ENCODE data around the gene FKBP5. TPM values are rescaled to one million over a fixed set of nuclear protein-coding genes. Genes with fewer than 3 reads are reported as not detected.
A peak's percentile ranks its signal among the peaks of the same experiment; 100 is the strongest.

Gene FKBP5
- total and polyA plus RNA-seq, 2 donors (not counting 3 experiments of a cell fraction or from before 2014, with no cell fraction given): 16.7 to 56.8 TPM

GRCh38 chr6:35668744-35669450 lies 19.8 kb downstream of the FKBP5 start:
- peaks cover 66% of the 10 kb centered on the region for H3K79me2 ChIP-seq (ENCODE audit: control insufficient read depth, insufficient read depth, low read length)
- H3K9ac ChIP-seq (replicated peaks; ENCODE audit: extremely low read depth, insufficient read depth, low read length): peak overlapping the region; percentile 95
- DNase-seq (ENCODE audit: low read depth, low spot score): no peak
- H3K27me3 ChIP-seq (ENCODE audit: control insufficient read depth in 2 of 2, insufficient read depth in 2 of 2, low read length in 2 of 2): no peaks in the 10 kb centered on the region
- peak overlapping the region; percentile 92 for H3K4me2 ChIP-seq (ENCODE audit: insufficient read depth, low read length)
- H3K36me3 ChIP-seq (ENCODE audit: control insufficient read depth in 2 of 2, extremely low read depth in 1 of 2, insufficient read depth in 2 of 2, low read length in 2 of 2): no peaks in the 10 kb centered on the region
- no peaks in the 10 kb centered on the region for H3K9me3 ChIP-seq (replicated peaks; ENCODE audit: control insufficient read depth, insufficient read depth, low read length)
- H3K4me3 ChIP-seq (replicated peaks in 1 of 3; ENCODE audit: insufficient read depth in 1 of 3, low read depth in 1 of 3, low read length in 3 of 3): peak overlapping the region in 2 of 3 experiments; percentile 2 to 51
- CTCF ChIA-PET: interaction anchor here (0.9 to 3.3 kb wide), 16 partner anchors 9 to 146 kb away, joined by 3 to 20 read pairs (median 4); partner anchors contain the start of gene ARMC12
- no peak for FAIRE-seq
- POLR2A ChIA-PET: interaction anchor here (0.5 kb wide), 1 partner anchor 78 kb away, joined by 3 read pairs; no protein-coding TSS in a partner anchor
- peak overlapping the region; percentile 95 for H3K27ac ChIP-seq (ENCODE audit: insufficient read depth, low read depth, low read length)
- peaks cover 57% of the 10 kb centered on the region for H3K4me1 ChIP-seq (ENCODE audit: control insufficient read depth, extremely low read depth, insufficient read depth, low read length)
- TF ChIP-seq FOS (IDR thresholded peaks at IDR 0.05; ENCODE audit: borderline replicate concordance, insufficient read depth, low read length) (peak; percentile 57), JUN (IDR thresholded peaks at IDR 0.05; ENCODE audit: borderline replicate concordance, insufficient read depth, insufficient read length, low read depth) (peak; percentile 45)
- TF ChIP-seq, protein P1, sequence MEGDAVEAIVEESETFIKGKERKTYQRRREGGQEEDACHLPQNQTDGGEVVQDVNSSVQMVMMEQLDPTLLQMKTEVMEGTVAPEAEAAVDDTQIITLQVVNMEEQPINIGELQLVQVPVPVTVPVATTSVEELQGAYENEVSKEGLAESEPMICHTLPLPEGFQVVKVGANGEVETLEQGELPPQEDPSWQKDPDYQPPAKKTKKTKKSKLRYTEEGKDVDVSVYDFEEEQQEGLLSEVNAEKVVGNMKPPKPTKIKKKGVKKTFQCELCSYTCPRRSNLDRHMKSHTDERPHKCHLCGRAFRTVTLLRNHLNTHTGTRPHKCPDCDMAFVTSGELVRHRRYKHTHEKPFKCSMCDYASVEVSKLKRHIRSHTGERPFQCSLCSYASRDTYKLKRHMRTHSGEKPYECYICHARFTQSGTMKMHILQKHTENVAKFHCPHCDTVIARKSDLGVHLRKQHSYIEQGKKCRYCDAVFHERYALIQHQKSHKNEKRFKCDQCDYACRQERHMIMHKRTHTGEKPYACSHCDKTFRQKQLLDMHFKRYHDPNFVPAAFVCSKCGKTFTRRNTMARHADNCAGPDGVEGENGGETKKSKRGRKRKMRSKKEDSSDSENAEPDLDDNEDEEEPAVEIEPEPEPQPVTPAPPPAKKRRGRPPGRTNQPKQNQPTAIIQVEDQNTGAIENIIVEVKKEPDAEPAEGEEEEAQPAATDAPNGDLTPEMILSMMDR (IDR thresholded peaks at IDR 0.05; ENCODE audit: extremely low read depth in 1 of 2, insufficient read depth in 1 of 2, low read depth in 1 of 2, low read length in 2 of 2): no peak
- H3K9me1 ChIP-seq (replicated peaks; ENCODE audit: control insufficient read depth, extremely low read depth, insufficient read depth, low read length): no peaks in the 10 kb centered on the region
- H4K20me1 ChIP-seq (replicated peaks; ENCODE audit: control insufficient read depth, extremely low read depth, insufficient read depth, low read length): no peaks in the 10 kb centered on the region
- no peak overlapping the region for H2AFZ ChIP-seq (ENCODE audit: low read depth, low read length)
- intact Hi-C loops (cut with micrococcal nuclease): loop anchor here (1.0 to 5.0 kb wide), 6 partner anchors 16 to 682 kb away; no protein-coding TSS in a partner anchor
- TSS peak; percentile 59 for BruUV-seq (replicated peaks)
- dilution Hi-C loops (cut with MboI; ENCODE audit: extremely low pct_ligation_motif_present, low sequenced_read_pairs): no loop called here

DNA sequence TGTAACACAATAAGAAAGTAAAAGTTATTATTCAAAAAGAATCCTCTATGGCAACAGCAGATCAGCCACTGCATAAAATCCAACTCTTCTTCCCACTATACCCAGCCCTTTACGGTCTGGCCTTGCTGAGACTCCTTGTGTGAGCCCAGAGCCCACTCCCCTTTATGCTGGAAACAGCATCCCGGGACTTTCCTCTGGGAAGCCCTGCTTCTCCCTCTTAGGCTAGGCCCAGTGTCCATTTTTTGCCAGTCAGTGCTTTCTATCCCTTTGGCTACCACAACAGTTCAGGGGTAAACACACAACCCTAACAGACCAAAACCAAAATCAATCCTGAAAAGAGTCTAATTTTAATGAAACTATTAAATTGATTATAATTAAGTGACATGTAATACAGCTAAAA lies 20.6 kb downstream of the FKBP5 start:
- Histone ChIP-seq H3K9ac (replicated peaks; ENCODE audit: extremely low read depth, insufficient read depth, low read length) (peak overlapping the region; percentile 95), H3K79me2 (ENCODE audit: control insufficient read depth, insufficient read depth, low read length) (peaks cover 68% of the 10 kb centered on the region), H3K9me1 (replicated peaks; ENCODE audit: control insufficient read depth, extremely low read depth, insufficient read depth, low read length) (no peaks in the 10 kb centered on the region), H4K20me1 (replicated peaks; ENCODE audit: control insufficient read depth, extremely low read depth, insufficient read depth, low read length) (no peaks in the 10 kb centered on the region), H3K36me3 (ENCODE audit: control insufficient read depth in 2 of 2, extremely low read depth in 1 of 2, insufficient read depth in 2 of 2, low read length in 2 of 2) (no peaks in the 10 kb centered on the region), H3K27me3 (ENCODE audit: control insufficient read depth in 2 of 2, insufficient read depth in 2 of 2, low read length in 2 of 2) (no peaks in the 10 kb centered on the region), H3K4me3 (replicated peaks in 1 of 3; ENCODE audit: insufficient read depth in 1 of 3, low read depth in 1 of 3, low read length in 3 of 3) (peak overlapping the region in 1 of 3 experiments; percentile 51), H3K27ac (ENCODE audit: insufficient read depth, low read depth, low read length) (peak overlapping the region; percentile 95), H3K4me2 (ENCODE audit: insufficient read depth, low read length) (peak overlapping the region; percentile 92), H2AFZ (ENCODE audit: low read depth, low read length) (no peak overlapping the region), H3K9me3 (replicated peaks; ENCODE audit: control insufficient read depth, insufficient read depth, low read length) (no peaks in the 10 kb centered on the region), H3K4me1 (ENCODE audit: control insufficient read depth, extremely low read depth, insufficient read depth, low read length) (peaks cover 65% of the 10 kb centered on the region)
- POLR2A ChIA-PET: no interaction called here
- dilution Hi-C loops (cut with MboI; ENCODE audit: extremely low pct_ligation_motif_present, low sequenced_read_pairs): no loop called here
- no peak for TF ChIP-seq JUN (IDR thresholded peaks at IDR 0.05; ENCODE audit: borderline replicate concordance, insufficient read depth, insufficient read length, low read depth)
- no peak for TF ChIP-seq FOS (IDR thresholded peaks at IDR 0.05; ENCODE audit: borderline replicate concordance, insufficient read depth, low read length)
- no peak for TF ChIP-seq GATA2 (IDR thresholded peaks at IDR 0.05; ENCODE audit: insufficient read depth, insufficient read length, low read depth, low read length)
- TF ChIP-seq MYC (IDR thresholded peaks at IDR 0.05; ENCODE audit: low read depth, low read length): no peak
- intact Hi-C loops (cut with micrococcal nuclease): loop anchor here (2.0 to 5.0 kb wide), 4 partner anchors 17 to 683 kb away; no protein-coding TSS in a partner anchor
- BruUV-seq (replicated peaks): no TSS peak
- DNase-seq (ENCODE audit: low read depth, low spot score) (peak; percentile 48), FAIRE-seq (no peak)
- CTCF ChIA-PET: interaction anchor here (1.0 to 3.3 kb wide), 9 partner anchors 10 to 145 kb away, joined by 3 to 20 read pairs (median 11); partner anchors contain the start of gene ARMC12
